AG09319 (cell line): Measurements from ENCODE around the gene UNC5CL.

Experiments used
- DNase-seq: peaks from one replicate; pipeline ENCODE4 v3.0.0-alpha.2; 2010; ENCODE audit warnings: low read depth; ENCODE audit errors: extremely low read depth
- TF ChIP-seq, protein P1 (sequence below): IDR thresholded peaks from 2 replicates; pipeline ENCODE4 v1.5.1; 2011; ENCODE audit warnings: low read depth, mild to moderate bottlenecking, inconsistent platforms, low read length, moderate library complexity

UNC5CL gene

GRCh38 chr6:40990301-40990700 lies 48.7 kb downstream of the UNC5CL start:
- TF ChIP-seq, protein P1, sequence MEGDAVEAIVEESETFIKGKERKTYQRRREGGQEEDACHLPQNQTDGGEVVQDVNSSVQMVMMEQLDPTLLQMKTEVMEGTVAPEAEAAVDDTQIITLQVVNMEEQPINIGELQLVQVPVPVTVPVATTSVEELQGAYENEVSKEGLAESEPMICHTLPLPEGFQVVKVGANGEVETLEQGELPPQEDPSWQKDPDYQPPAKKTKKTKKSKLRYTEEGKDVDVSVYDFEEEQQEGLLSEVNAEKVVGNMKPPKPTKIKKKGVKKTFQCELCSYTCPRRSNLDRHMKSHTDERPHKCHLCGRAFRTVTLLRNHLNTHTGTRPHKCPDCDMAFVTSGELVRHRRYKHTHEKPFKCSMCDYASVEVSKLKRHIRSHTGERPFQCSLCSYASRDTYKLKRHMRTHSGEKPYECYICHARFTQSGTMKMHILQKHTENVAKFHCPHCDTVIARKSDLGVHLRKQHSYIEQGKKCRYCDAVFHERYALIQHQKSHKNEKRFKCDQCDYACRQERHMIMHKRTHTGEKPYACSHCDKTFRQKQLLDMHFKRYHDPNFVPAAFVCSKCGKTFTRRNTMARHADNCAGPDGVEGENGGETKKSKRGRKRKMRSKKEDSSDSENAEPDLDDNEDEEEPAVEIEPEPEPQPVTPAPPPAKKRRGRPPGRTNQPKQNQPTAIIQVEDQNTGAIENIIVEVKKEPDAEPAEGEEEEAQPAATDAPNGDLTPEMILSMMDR: no peak
- no peak for DNase-seq

DNA sequence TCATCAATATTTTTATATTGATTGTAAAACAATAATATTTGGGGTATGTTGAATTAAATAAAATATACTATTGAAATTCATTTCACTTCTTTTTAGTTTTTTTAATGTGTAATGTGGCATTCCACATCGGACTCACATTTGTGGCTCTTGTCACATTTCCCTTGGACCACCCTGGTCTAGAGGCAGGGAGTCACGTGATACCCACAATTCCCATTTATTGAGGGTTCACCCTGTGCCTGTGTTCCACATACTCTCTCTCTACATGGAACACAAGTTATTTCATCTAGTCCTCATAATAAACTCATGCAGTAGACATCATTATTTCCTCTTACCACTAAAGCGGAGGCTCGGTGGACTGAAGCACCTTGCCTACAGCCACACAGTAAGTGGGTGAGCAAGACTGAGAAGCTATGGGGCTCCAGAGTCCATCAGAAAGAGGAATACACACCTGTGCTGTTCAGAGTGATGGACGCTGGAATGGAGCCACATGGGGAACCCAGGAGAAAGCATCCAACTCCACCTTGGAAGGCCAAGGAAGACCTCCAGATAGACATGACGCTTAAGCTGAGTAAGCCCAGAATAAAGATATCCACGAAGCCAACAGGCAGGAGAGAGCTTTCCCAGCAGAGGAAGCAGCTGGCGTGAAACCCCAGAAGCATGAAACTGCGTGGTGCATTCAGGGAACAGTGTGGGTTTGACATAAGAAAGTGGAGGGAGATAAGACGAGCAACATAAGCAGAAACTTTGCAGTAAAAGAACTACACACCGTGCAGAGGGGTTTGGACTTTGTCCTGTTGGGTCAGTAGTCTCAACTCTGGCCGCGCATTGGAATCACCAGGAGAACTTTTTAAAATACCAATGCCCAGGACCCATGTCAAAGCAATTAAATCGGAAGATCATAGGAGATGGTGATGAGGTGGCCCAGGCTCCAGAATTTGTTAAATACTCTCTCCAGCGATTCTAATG lies 49.5 kb downstream of the UNC5CL start:
- no peak for DNase-seq
- TF ChIP-seq, protein P1: no peak

DNA sequence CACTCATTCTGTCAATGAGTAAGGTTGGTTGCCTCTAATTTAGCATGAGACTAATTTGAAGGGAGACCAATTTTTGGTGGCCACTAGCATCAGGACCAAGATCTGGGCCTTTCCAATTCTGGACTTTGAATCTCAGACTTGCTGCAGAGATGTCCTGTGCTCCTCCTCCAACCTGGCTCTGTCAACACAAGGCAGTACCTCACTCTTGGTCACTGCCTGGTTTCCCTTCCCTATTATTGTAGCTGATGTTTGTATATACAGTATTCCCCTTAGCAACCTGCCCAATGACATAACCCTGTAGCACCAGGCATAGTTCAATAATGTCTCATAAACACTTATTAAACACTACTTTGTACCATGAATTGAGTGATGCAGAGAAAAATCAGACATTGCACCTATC lies 50.4 kb downstream of the UNC5CL start:
- no peak for DNase-seq
- TF ChIP-seq, protein P1: no peak

GRCh38 chr6:40986921-40987819 lies 51.9 kb downstream of the UNC5CL start:
- no peak for DNase-seq
- TF ChIP-seq, protein P1: no peak

DNA sequence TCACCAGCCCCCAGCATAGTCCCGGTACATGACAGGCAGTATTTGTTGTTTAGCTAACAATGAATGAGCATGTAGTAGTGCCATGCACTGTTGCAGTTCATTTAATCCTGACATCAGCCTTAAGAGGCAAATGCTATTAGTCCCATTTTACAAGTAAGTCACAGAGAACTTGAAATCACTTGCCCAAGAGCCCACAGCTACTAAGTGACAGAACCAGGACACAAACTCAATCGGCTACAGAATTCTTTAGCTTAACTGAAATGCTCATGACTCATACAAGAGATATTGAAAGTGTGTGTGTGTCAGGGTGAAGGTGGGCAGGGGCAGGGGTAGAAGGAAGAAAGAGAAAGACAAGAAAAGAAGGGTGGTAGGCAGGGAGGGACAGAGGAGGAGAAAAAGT lies 52.7 kb downstream of the UNC5CL start:
- TF ChIP-seq, protein P1: no peak
- DNase-seq: no peak

GRCh38 chr6:40983752-40984151 lies 55.3 kb downstream of the UNC5CL start:
- no peak for DNase-seq
- TF ChIP-seq, protein P1: no peak
